CD8-positive, alpha-beta memory T cell (primary cell): ENCODE measurements around the gene EN2. TPM values are rescaled to one million over a fixed set of nuclear protein-coding genes. Genes with fewer than 3 reads are reported as not detected.
A peak's percentile ranks its signal among the peaks of the same experiment; 100 is the strongest.

Experiments
- CTCF ChIA-PET: fragments of 350-600 bp; sonication (Branson Sonifier 250); formaldehyde crosslinking; loops from one replicate; lab custom pipeline; 2021; ENCODE audit warnings: antibody characterized with exemption; lab: Charles Lee
- POLR2A ChIA-PET: fragments of 350-600 bp; sonication (Branson Sonifier 250); formaldehyde crosslinking; loops from one replicate; lab custom pipeline; 2021; ENCODE audit warnings: antibody characterized with exemption; lab: Charles Lee
- DNase-seq, 5 donors: peaks; one replicate each; pipeline versions ENCODE4 v3.0.0 to v3.0.0-alpha.2; 2020 to 2022; ENCODE audit warnings: mixed read lengths in 1 of 5
- H3K27ac ChIP-seq: one replicate; pipeline ENCODE4 v1.7.0; 2013; ENCODE audit warnings: low read depth, mild to moderate bottlenecking, low read length, moderate library complexity
- H3K27me3 ChIP-seq: 2 replicates; pipeline ENCODE4 v1.7.0; 2013; ENCODE audit warnings: low read length, mild to moderate bottlenecking; ENCODE audit not compliant: insufficient read depth, poor library complexity, severe bottlenecking
- H3K36me3 ChIP-seq: 2 replicates; pipeline ENCODE4 v1.7.0; 2013; ENCODE audit warnings: mild to moderate bottlenecking, low read length, moderate library complexity; ENCODE audit not compliant: insufficient read depth
- H3K4me1 ChIP-seq: 2 replicates; pipeline ENCODE4 v1.7.0; 2013; ENCODE audit warnings: mild to moderate bottlenecking, low read length, moderate library complexity; ENCODE audit not compliant: insufficient read depth
- H3K4me3 ChIP-seq: 2 replicates; pipeline ENCODE4 v1.7.0; 2013; ENCODE audit warnings: mild to moderate bottlenecking, low read length
- H3K9me3 ChIP-seq: 2 replicates; pipeline ENCODE4 v1.7.0; 2013; ENCODE audit warnings: mild to moderate bottlenecking, low read length
- H3K27ac Mint-ChIP-seq, 8 donors: one replicate each; pipeline ENCODE4 v1.8.0; 2020 to 2021; ENCODE audit warnings: mixed read lengths in 8 of 8, mild to moderate bottlenecking in 6 of 8, inconsistent platforms in 3 of 8, moderate library complexity in 3 of 8
- H3K27me3 Mint-ChIP-seq, 2 donors: one replicate each; pipeline ENCODE4 v1.8.0; 2020 to 2021; ENCODE audit warnings: mixed read lengths in 2 of 2, mild to moderate bottlenecking in 1 of 2, moderate library complexity in 1 of 2
- H3K36me3 Mint-ChIP-seq, 3 donors: one replicate each; pipeline ENCODE4 v1.8.0; 2020 to 2021; ENCODE audit warnings: mixed read lengths in 3 of 3, inconsistent platforms in 1 of 3, mild to moderate bottlenecking in 1 of 3
- H3K4me1 Mint-ChIP-seq, 3 donors: one replicate each; pipeline ENCODE4 v1.8.0; 2020 to 2021; ENCODE audit warnings: mixed read lengths in 3 of 3, inconsistent platforms in 1 of 3, mild to moderate bottlenecking in 1 of 3
- H3K4me3 Mint-ChIP-seq, 7 donors: one replicate each; pipeline ENCODE4 v1.8.0; 2020 to 2021; ENCODE audit warnings: mixed read lengths in 7 of 7, mild to moderate bottlenecking in 6 of 7, moderate library complexity in 4 of 7, inconsistent platforms in 2 of 7
- H3K9me3 Mint-ChIP-seq, 5 donors: one replicate each; pipeline ENCODE4 v1.8.0; 2020 to 2022; ENCODE audit warnings: mixed read lengths in 5 of 5, mild to moderate bottlenecking in 3 of 5, moderate library complexity in 2 of 5, inconsistent platforms in 1 of 5
- polyA plus RNA-seq: library from polyadenylated mRNA; unstranded; fragments of 300-500 nt; fragmentation: Illumina TruSeq; gene quantifications from one replicate; pipeline ENCODE4 v1.2.3, GENCODE V29; 2021
- total RNA-seq, 2 experiments: library from RNA; stranded (reverse); gene quantifications; one replicate each; pipeline ENCODE4 v1.2.3, GENCODE V29; 2021

The EN2 gene
- total and polyA plus RNA-seq, 3 experiments from 2014 or later = not detected

GRCh38 chr7:155455132-155455693, 2.7 kb upstream of the EN2 start:
- H3K4me1 Mint-ChIP-seq = peaks cover 13 to 40% (median 20%) of the 10 kb centered on the region in 3 donors
- Histone ChIP-seq H3K4me1 (no peaks in the 10 kb centered on the region), H3K9me3 (no peaks in the 10 kb centered on the region), H3K27ac (no peak overlapping the region), H3K4me3 (no peak overlapping the region), H3K27me3 (peaks cover 32% of the 10 kb centered on the region), H3K36me3 (no peaks in the 10 kb centered on the region)
- peak overlapping the region in 1 of 8 donors; percentile 11 for H3K27ac Mint-ChIP-seq
- CTCF ChIA-PET = no interaction called here
- peak overlapping the region in 3 of 7 donors; percentile 5 to 32 (median 13) for H3K4me3 Mint-ChIP-seq
- no peaks in the 10 kb centered on the region for H3K36me3 Mint-ChIP-seq
- H3K27me3 Mint-ChIP-seq = peaks cover 47 to 67% of the 10 kb centered on the region in 2 donors
- DNase-seq = no peak
- POLR2A ChIA-PET = no interaction called here
- H3K9me3 Mint-ChIP-seq = no peaks in the 10 kb centered on the region

DNA sequence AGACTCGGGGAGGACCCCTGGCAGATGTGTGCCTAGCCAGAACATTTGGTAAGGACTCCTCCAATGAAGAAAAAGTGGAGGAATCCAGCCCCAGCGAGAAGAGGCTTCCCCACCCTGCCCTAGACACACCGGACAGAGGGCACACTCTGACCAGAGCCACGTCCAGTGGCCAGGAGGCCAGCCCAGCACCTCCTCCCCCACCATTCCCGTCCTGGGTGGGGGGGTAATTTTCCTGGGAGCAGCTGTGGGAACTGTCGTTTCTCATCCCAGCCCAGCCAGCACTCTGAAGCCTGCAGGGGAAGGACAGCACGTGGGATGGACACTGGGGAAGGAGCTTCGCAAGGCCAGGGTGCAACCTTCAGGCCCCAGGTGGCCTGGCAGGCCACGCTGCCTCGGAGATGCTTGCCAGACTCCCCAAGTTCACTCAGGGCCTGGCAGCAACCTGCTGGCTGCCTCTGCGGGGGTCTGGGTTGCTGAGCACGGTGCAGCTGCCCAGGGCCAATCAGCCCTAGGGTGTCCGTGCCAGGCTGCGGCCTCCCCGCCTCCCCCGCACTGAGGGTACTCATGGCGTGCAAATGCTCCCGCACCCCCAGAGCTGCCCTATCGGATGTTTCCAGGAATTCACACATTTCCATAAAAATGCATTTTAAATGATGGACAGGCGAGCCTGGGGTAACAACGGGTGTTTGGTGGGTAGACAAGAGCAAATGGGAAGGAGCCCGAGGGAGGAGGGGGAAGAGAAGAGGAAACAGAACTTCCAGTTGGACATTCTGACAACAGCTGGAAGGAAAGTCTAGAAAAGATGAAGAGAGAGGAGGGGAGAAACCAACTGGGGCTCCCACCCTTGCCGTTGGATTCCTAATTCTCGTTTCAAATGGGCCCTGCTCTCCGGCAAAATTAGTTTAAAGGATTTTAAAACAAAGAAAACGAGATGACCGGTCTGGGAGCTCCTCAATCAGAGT, 1.9 kb upstream of the EN2 start:
- ChIA-PET CTCF (no interaction called here), POLR2A (no interaction called here)
- H3K27me3 ChIP-seq = peaks cover 34% of the 10 kb centered on the region
- Mint-ChIP-seq H3K27ac (no peak overlapping the region), H3K9me3 (no peaks in the 10 kb centered on the region), H3K27me3 (peaks cover 48 to 68% of the 10 kb centered on the region in 2 donors), H3K36me3 (no peaks in the 10 kb centered on the region), H3K4me3 (peak overlapping the region in 5 of 7 donors; percentile 33 to 78 (median 52)), H3K4me1 (peaks cover 13 to 39% (median 18%) of the 10 kb centered on the region in 3 donors)
- no peaks in the 10 kb centered on the region for H3K9me3 ChIP-seq
- no peaks in the 10 kb centered on the region for H3K36me3 ChIP-seq
- no peak for DNase-seq
- no peak overlapping the region for H3K4me3 ChIP-seq
- H3K4me1 ChIP-seq = no peaks in the 10 kb centered on the region
- H3K27ac ChIP-seq = no peak overlapping the region

DNA sequence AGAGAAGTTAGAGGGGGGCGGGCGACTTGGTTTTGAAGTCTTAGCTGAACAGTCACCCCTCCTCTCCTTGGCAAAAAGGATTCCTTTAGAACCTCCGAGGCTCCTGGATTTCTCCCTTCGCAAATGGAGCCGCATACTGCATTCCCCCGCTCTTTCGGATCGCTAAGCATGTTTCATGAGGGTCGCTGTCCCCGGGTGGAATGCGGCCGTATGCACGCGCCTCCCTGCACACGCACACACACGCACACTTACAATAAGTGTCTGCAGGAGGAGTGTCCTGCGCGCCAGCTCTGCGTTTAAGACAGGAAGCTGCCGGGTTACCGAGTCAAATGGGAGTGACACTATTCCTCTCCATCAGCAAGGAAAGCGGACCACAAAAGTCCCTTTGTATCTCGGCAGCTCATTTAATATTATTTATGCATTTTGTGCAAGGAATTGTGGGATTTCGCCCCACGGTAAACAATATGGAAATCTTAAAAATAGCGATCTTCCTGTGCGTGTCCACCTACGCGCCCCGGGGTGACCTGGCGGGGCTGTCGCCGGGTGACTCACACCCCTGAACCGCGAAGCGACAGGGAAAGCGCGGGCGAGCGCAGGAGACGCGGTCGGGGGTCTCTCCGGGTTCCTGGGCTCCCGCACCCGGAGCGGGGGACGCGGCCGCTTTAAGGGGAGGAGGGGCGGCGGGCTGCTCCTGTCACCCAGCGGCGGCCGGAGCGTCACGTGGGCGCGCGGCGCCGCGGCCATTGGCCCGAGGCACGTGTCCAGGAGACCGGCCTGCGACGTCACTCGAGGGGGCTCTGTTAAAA, 988 bp upstream of the EN2 start:
- ChIA-PET POLR2A (no interaction called here), CTCF (no interaction called here)
- no peak for DNase-seq
- Histone ChIP-seq H3K36me3 (no peaks in the 10 kb centered on the region), H3K4me1 (no peaks in the 10 kb centered on the region), H3K9me3 (no peaks in the 10 kb centered on the region), H3K27me3 (peaks cover 35% of the 10 kb centered on the region), H3K27ac (no peak overlapping the region), H3K4me3 (no peak overlapping the region)
- H3K27me3 Mint-ChIP-seq = peaks cover 47 to 68% of the 10 kb centered on the region in 2 donors
- no peaks in the 10 kb centered on the region for H3K36me3 Mint-ChIP-seq
- peak overlapping the region; percentile 60 to 78 (median 70) for H3K4me3 Mint-ChIP-seq
- H3K27ac Mint-ChIP-seq = peak overlapping the region in 1 of 8 donors; percentile 37
- H3K4me1 Mint-ChIP-seq = peaks cover 13 to 33% (median 16%) of the 10 kb centered on the region in 3 donors
- H3K9me3 Mint-ChIP-seq = no peaks in the 10 kb centered on the region

GRCh38 chr7:155457544-155458110, 302 bp upstream of the EN2 start:
- Mint-ChIP-seq H3K4me3 (peak overlapping the region in 5 of 7 donors; percentile 11 to 68 (median 55)), H3K36me3 (no peaks in the 10 kb centered on the region), H3K4me1 (peaks cover 13 to 33% (median 16%) of the 10 kb centered on the region in 3 donors), H3K27me3 (peaks cover 50 to 68% of the 10 kb centered on the region in 2 donors), H3K9me3 (no peaks in the 10 kb centered on the region), H3K27ac (no peak overlapping the region)
- peaks cover 40% of the 10 kb centered on the region for H3K27me3 ChIP-seq
- no peaks in the 10 kb centered on the region for H3K9me3 ChIP-seq
- no peaks in the 10 kb centered on the region for H3K36me3 ChIP-seq
- ChIA-PET CTCF (no interaction called here), POLR2A (no interaction called here)
- no peak for DNase-seq
- no peak overlapping the region for H3K4me3 ChIP-seq
- no peaks in the 10 kb centered on the region for H3K4me1 ChIP-seq
- no peak overlapping the region for H3K27ac ChIP-seq

DNA sequence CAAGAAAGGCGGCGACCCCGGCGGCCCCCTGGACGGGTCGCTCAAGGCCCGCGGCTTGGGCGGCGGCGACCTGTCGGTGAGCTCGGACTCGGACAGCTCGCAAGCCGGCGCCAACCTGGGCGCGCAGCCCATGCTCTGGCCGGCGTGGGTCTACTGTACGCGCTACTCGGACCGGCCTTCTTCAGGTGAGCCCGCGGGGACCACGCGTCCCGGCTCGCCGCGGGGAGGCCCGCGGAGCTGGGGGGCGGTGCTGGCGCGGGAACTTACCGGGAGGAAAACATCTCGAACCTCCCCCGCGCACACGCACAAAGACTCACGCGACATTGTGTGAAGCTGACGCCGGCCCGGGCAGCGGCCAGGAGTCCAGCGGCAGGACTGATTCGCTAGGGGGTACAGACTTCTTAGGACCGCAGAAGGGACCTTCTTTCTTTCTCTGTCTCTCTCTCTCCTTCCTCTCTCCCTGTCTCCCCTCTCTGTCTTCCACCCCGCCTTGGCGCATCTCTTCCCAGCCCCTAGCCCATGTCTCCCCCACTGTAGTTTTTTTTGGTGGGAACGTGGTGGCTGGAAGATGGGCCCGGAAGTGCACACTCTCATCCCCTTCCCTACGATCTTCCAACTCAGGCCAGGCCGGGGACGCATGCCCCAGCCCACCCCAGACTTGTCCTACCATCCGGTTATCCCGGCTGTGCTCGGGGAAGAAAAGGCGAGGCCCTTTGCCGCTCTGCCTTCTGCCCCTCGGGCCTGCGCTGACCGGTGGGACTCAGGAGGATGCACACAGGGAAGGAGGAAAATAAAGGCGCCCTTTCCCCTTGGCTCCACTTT, 1.2 kb downstream of the EN2 start:
- CTCF ChIA-PET = no interaction called here
- Mint-ChIP-seq H3K9me3 (no peaks in the 10 kb centered on the region), H3K4me3 (peak overlapping the region in 6 of 7 donors; percentile 41 to 64 (median 52)), H3K4me1 (peaks cover 13 to 29% (median 16%) of the 10 kb centered on the region in 3 donors), H3K27me3 (peaks cover 53 to 74% of the 10 kb centered on the region in 2 donors), H3K36me3 (no peaks in the 10 kb centered on the region), H3K27ac (no peak overlapping the region)
- H3K27ac ChIP-seq = no peak overlapping the region
- POLR2A ChIA-PET = no interaction called here
- H3K4me3 ChIP-seq = no peak overlapping the region
- peaks cover 52% of the 10 kb centered on the region for H3K27me3 ChIP-seq
- DNase-seq = no peak
- no peaks in the 10 kb centered on the region for H3K36me3 ChIP-seq
- H3K9me3 ChIP-seq = no peaks in the 10 kb centered on the region
- H3K4me1 ChIP-seq = no peaks in the 10 kb centered on the region

DNA sequence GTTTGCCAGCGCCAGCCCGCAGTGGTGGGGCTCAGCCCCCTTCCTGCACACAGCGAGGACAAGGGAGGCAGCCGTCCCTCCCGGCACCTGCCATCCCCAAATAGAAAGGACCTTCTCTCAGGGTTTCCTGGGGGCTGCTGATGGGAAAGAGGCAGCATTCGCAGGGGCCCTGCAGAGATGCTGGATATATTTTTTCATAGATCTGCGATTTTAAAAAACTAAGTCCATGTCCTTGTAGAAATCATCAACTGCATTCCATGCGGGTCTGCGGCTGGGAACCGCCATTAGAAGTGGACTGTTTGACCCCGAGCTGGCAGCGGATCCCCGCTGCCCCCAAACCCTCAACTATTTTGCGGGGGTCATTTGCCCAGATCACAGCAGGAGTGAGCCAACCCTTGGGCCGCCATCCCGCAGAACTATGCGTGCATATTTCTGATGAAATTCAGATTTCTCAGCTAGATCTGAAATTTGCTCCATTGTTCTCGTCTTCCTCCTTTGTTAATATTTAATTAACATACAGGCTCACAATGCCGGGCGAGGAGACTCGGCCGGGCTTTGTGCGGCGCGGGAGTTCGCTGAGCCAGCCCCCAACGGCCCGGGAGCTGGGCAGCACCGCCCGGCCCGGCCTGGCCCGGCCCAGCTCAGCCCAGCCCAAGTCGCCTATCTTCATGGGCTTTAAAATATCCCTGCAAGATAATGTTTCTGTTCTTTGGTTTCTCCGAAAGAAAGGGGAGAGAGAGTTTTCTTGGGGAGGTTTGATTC, 2.0 kb downstream of the EN2 start:
- no peaks in the 10 kb centered on the region for H3K9me3 ChIP-seq
- H3K27ac ChIP-seq = no peak overlapping the region
- Mint-ChIP-seq H3K27ac (no peak overlapping the region), H3K4me1 (peaks cover 13 to 25% (median 16%) of the 10 kb centered on the region in 3 donors), H3K36me3 (no peaks in the 10 kb centered on the region), H3K9me3 (no peaks in the 10 kb centered on the region), H3K4me3 (peak overlapping the region in 5 of 7 donors; percentile 41 to 64 (median 55)), H3K27me3 (peaks cover 61 to 74% of the 10 kb centered on the region in 2 donors)
- H3K4me1 ChIP-seq = no peaks in the 10 kb centered on the region
- H3K4me3 ChIP-seq = no peak overlapping the region
- no peak for DNase-seq
- H3K27me3 ChIP-seq = peaks cover 55% of the 10 kb centered on the region
- POLR2A ChIA-PET = no interaction called here
- CTCF ChIA-PET = no interaction called here
- H3K36me3 ChIP-seq = no peaks in the 10 kb centered on the region
